Medulla oblongata (tissue), 1 donor: Measurements from ENCODE around the gene MRPL40.
"Not testable (repeated sequence)": the region's sequence is repeated elsewhere in the genome, so short reads cannot be mapped to it uniquely, and the experiment has no call there.

Experiments
- DNase-seq: peaks from one replicate; pipeline ENCODE4 v3.0.0-alpha.2; 2015; ENCODE audit errors: extremely low spot score

The MRPL40 gene

GRCh38 chr22:19406846-19407245, 25.5 kb upstream of the MRPL40 start:
- DNase-seq, result no peak

GRCh38 chr22:19407649-19408606, 24.4 kb upstream of the MRPL40 start:
- DNase-seq, result no peak

GRCh38 chr22:19410941-19411689, 21.2 kb upstream of the MRPL40 start:
- no peak for DNase-seq

- no peak for DNase-seq
Measured at GRCh38 chr22:19411690-19412045, 20.7 kb upstream of the MRPL40 start.

GRCh38 chr22:19412478-19412877, 19.9 kb upstream of the MRPL40 start:
- no peak for DNase-seq

GRCh38 chr22:19412923-19413322, 19.4 kb upstream of the MRPL40 start:
- no peak for DNase-seq

- DNase-seq, result no peak
Measured at GRCh38 chr22:19419086-19419463, 13.3 kb upstream of the MRPL40 start.

GRCh38 chr22:19419464-19420178, 12.7 kb upstream of the MRPL40 start:
- DNase-seq, result no peak

- DNase-seq, result no peak
Measured at GRCh38 chr22:19420321-19420720, 12.0 kb upstream of the MRPL40 start.

GRCh38 chr22:19422440-19423301, 9.7 kb upstream of the MRPL40 start:
- no peak for DNase-seq

- DNase-seq, result no peak
Measured at GRCh38 chr22:19424186-19424500, 8.2 kb upstream of the MRPL40 start.

GRCh38 chr22:19429950-19430889, 2.1 kb upstream of the MRPL40 start:
- peak; percentile 13 for DNase-seq

GRCh38 chr22:19430890-19431541, 1.3 kb upstream of the MRPL40 start:
- no peak for DNase-seq

- peak; percentile 75 for DNase-seq
Measured at GRCh38 chr22:19431649-19432132, 654 bp upstream of the MRPL40 start, which contains the start of gene HIRA. TSS of gene HIRA (minus strand) at chr22:19431733. CDS start at chr22:19431476, 257 bp downstream.

- no peak for DNase-seq
Measured at GRCh38 chr22:19434401-19434800, 2.1 kb downstream of the MRPL40 start.

- DNase-seq, result no peak
Measured at GRCh38 chr22:19434829-19435580, 2.7 kb downstream of the MRPL40 start.

- not testable (repeated sequence) for DNase-seq
Measured at GRCh38 chr22:19436444-19437161, 4.3 kb downstream of the MRPL40 start.

- DNase-seq, result no peak
Measured at GRCh38 chr22:19438298-19438697, 6.0 kb downstream of the MRPL40 start.
